NCI-H526 (cell line): Measurements from ENCODE around the gene F12.
"Not testable (repeated sequence)": the region's sequence is repeated elsewhere in the genome, so short reads cannot be mapped to it uniquely, and the experiment has no call there.

Experiments used
- DNase-seq, 2 experiments: peaks; one replicate each; lab custom pipeline; 2025; lab: John Stamatoyannopoulos, UW

F12 gene

DNA sequence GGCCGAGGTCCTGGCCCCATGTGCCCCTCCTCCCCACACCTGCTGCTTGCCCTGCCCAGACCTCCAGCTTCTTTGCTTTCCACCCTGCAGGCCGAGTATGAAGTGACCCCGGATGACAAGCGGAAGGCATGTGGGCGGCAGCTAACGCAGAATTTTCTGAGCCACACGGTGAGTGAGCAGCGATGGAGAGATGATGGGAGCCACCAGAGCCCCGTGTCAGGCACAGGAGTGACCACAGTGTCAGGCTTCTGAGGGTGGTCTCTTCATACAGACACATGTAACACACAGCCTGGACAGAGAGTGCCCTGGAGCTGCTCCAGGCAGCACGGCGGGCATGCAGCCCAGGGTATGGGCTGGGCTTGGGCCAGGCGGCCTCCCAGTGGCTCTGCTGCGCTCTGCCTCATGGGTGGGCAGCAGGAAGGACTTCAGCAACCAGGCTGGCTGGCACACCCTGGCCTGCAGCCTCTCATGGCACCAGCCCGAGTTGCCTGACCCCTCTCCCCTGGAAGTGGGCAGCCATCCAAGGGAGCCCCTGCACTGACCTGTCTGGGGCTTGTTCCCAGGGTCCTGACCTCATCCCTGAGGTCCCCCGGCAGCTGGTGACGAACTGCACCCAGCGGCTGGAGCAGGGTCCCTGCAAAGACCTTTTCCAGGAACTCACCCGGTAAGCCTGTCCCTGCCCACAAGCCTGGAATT is 22.9 kb upstream of the F12 start:
- no peak for DNase-seq

DNA sequence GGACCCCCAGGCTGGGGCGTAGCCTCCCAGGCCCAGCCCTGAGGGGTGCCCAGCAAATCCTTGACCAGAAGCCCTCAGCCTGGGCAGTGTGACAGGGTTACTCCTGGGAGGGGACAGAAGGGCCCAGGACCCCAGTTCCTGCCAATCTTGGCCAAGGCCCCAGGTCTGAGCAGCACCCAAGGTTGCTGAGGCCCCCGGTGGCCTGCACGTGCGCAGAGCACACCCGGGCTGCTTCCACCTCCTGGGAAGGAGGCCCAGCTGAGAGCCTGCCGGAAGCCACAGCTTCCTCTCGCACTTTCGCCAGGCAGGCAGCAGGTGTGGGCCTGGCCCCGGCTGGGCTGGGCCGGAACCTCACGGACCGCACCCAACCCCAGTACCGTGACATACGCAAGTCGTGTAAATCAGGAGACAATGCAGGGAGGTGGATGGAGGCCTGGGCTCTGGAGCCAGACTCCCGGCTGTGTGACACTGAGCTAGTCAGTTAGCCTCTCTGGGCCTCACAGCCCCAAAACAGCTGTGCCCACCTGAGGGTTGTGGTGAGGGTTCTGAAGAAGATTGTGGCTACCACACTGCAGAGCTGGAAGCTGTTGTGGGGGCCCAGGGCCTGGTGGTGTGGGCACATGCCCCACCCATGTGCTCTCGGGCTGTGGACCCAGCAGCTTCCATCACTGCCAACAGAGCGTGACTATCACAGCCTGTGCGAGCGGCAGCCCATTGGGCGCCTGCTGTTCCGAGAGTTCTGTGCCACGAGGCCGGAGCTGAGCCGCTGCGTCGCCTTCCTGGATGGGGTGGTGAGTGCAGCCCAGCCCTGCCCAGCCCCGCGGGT is 22.2 kb upstream of the F12 start:
- DNase-seq = no peak

DNA sequence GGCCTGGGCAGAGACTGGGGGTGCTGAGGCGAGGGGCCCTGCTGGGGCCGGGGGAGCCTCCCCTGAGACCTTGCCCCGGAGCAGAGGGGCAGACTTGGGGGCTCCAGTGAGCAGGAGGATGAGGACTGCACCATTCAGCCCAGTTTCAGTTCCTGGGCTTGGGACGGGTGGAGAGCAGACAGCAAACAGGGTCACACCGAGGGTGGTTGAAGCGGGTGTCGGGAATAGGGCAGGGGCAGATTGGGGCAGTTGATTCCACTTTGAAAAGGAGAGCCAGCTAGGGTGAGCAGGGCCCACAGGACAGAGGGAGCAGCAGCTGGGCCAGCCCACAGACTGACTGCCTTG is 21.6 kb upstream of the F12 start:
- DNase-seq = no peak

DNA sequence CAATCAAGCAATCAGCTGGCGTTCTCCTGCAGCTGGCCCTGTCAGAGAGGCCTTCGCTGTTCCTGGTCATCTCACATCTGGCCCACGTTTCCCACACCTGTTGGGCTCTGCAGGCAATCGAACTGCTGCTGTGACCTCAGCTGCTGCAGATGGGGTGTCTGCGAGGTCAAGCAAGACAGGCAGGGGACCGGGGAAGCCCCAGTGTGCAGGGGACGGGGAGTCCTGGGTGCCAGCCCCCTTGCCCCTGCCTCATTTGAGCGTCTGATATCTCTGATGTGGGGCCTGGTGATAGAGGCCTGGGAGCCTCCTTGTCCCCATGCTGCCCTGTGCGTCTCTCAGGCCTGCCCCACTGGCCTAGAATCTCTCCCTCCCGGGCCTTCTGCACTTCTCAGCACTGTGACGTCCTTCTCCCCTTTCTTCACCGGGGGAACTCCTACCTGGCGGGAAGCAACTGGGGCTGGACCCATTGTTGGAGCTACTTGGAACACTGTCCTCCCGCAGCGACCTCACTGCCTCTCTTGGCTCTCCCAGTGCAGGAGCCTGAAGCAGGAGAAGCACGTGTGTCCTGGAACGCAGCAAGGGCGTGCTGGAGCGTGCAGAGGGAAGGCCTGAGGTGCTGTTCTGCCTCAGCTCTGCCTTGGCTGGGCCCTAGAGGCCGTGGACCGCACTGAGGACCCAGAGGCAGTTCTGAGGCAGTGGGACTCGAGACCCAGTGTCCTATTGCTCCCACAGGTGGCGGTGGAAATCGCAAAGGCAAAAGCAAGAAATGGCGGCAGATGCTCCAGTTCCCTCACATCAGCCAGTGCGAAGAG is 21.0 kb upstream of the F12 start:
- DNase-seq = no peak

DNA sequence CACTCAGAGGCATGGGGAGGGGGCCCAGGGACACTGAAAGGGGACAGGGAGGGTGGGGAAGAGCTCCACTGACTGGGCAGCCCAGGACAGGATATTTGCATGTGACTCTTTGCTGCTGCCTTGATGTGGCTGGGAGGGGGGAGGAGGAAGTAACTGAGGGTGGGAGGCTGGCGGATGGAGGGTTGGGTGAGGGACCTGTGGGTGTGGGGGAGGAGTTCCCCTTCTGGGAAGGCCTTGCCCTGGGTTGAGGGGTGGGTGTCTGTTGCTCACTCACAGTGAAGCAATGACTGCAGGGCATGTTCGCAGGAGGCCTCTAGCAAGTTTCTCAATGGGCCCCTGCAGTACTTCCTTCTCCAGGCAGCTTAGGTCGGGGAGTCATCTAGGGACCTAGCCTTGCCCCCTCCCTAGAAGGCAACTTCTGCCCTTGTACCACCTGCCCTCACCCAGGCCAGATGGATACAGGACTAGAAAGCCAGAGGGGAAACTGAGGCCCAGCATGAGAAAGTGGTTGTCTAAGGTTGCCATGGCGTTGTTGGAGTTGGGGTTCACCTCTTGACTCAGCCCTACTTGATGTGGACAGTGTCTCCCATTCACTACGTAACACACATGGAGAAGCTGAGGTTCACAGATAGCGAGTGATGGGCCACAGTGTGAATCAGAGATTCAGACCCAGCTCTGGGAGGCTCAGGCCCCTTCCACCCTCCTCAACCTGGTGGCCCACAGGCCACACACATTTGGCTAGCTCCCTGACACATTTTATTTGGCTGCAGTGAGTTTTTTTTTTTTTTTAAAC is 20.1 kb upstream of the F12 start:
- DNase-seq = peak in 1 of 2 experiments; percentile 36

DNA sequence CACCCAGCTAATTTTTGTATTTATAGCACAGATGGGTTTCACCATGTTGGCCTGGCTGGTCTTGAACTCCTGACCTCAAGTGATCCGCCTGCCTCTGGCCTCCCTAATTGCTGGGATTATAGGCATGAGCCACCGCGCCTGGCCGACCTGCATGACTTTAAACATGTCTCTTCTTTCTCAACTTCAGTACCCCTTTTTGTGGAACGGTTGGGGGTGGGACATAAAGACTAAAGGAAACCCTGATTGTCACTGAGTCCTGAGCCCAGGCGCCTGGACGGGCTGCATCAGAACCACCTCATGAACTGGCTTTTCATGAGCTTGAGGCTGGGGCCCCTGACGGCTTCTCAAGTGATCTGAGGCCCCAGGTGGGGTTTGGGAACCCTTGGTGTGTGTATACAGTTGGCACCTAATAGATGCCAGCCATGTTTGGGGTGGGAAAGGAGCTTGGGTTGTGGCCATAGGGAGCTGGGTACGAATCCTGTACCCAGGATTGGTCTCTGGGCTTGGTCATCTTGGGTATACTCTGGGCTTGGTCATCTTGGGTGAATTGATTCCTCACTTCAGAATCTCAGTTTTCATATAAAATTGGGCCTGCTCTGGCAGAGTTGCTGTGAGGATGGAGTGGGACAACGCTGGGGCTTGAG is 19.3 kb upstream of the F12 start:
- DNase-seq = no peak

DNA sequence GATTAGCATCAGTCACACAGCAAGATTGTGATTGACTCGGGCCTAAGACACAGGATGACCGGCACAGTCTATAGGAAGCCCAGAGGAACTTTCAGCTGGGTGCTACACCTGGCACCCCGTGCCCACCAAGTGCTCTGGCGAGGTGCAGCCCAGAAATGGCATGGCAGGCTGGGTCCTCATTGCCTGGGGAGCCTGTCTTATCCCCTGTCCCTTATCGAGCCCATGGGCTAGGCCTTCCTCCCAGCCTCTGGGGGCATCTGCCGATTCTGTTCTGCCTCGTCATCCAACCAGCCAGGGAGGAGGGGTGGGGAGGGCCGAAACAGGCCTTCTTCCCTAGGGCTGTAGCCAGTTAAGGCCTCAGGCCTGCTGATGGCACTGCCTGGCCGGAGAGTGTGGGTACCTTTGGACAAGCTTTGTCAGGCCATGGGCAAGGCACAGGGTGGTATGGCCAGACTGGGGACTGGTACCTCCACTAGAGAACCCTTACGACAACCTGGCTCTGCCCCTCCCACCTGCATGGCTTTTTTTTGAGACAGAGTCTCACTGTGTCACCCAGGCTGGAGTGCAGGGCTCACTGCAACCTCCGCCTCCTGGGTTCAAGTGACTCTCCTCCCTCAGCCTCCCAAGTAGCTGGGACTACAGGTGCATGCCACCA is 18.7 kb upstream of the F12 start:
- DNase-seq = no peak

DNA sequence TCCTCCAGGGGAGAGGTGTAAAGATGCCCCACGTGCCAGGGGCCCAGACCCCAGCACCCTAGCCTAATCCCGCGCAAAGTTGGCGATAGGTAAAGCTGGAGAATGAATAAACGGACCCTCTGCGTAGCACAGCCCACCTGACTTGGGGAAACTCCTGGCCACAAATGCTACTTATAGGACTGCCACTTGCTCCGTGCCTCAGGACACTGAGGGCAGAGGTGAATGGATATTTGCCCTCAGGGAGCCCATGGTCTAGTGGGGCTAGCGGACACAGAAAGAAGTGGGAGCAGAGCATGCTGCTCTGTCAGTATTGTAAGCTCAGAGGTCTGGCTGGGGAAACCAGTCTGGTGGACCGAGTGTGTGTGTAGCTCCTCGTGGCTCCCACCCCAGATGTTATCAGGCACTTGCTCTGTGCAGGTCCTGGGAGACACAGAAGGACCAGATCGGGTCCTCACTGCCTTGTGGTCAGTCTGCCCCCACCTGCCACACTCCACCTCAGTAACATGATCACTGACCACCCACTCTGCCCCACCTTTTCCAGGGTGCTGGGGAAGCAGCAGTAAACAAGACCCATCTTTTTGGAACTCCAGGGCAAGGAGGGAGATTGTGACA is 18.0 kb upstream of the F12 start:
- DNase-seq = peak in 1 of 2 experiments; percentile 50

DNA sequence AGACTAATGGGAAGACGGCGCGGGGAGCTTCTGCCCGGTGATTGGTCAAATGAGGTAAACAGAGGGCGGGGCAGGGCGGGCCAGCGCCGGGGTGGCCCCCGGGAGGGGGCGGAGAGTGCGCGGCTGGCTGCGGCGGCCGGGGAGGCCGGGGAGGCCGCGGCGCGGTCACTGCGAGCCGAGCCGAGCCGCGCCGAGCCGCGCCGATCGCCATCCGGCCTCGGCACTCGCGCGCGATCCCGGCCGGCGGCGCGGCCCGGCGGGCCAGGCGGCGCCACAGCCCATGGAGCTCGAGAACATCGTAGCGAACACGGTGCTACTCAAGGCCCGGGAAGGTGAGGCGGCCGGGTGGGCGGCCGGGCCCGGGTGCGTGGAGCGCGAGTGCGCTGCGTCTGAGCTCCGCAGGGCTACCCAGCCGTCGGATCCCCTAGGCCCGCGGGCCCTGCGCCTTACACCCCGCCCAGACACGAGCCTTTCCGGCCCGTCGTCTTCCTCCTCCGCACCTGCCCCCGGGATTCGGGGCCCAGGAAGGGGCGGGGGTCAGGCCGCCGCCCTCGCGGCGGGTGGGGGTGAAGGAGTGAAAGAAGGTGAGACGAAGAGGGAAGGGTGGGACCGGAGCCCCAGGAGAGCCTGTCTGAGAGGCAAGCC is 17.3 kb upstream of the F12 start, which contains the start of gene GRK6:
GRK6 (plus strand) TSS at position 111 of the 645 bp plus-strand sequence; CDS start at position 281, 170 bp downstream.
- peak in 1 of 2 experiments; percentile 66 for DNase-seq

DNA sequence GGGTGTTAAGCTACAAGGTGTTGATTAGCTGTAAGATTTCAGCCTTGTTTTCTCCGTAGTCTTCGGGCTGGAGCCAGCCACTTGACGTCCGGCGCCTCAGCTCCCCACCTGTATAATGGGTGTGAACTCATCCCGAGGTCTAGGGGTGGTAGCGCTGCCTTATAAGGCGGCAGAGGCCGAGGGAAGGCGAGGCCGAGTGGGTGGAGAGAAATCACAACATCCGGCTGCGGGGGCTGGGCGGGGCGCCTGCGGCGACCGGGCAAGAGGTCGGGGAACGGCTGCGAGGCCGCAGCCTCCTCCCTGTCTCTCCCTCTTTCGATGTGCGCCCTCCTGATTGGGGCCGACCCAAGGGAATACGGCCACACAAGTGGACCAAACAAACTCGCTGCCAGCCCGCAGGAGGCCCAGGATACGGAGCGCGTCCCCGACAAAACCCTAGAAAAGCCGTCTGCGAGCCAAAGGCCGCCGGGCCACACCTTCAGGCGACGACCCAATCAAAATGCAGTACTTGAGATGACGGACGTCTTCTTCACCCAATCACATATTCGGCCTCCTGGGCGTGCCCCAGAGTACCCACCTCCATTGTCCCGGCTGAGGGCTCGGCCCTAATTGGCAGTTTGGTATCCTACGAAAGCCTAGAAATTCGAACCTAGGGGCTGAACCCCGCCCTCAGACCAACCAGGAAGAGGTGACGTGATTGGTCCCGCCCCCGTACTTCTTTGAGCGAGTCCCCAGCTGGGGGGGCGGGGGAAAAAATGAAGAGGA is 16.6 kb upstream of the F12 start:
- DNase-seq = peak; percentile 98 to 99

DNA sequence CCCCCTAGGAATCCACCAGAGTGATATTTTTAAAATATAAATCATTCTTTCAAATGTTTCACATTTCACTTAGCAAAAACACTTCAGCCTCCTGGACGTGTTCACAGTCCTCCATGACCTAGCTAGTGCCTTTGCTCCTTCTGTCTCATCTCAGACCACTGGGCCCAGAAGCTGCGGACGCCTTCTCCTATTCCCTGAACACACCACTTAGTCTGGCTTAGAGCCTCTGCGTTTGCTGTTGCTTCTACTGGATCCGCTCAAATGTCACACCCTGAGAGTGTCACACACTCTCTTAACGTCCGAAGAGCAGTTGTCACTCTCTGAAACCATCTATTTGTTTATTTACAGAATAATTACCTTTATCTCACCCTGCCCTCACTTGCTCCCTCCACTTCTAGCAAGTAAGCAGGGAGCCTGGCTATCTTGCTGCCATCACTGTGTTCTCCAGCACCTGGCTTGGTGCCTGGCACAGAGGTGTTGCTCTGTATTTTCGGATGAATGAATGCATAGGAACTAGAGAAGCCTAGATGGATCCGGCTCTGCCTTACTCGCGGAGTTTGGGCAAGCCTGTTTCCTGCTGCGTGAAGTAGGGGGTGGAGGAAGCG is 15.9 kb upstream of the F12 start:
- no peak for DNase-seq

DNA sequence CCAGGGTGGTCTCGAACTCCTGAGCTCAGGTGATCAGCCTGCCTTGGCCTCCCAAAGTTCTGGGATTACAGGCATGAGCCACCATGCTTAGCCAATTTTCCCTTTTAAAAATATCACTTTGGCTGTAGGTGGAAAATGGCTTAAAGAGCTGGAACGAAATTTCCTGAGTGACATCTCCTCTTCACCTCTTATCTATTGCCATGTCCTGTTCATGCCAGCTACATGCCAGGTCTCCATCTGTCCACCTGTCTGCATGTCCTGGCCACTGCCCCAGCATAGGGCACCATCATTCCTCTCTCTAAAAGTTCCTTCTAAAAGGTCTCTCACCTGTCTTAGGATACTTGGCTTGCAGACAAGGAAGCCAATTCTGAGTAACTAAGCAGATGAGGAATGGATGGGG is 14.3 kb upstream of the F12 start:
- no peak for DNase-seq

DNA sequence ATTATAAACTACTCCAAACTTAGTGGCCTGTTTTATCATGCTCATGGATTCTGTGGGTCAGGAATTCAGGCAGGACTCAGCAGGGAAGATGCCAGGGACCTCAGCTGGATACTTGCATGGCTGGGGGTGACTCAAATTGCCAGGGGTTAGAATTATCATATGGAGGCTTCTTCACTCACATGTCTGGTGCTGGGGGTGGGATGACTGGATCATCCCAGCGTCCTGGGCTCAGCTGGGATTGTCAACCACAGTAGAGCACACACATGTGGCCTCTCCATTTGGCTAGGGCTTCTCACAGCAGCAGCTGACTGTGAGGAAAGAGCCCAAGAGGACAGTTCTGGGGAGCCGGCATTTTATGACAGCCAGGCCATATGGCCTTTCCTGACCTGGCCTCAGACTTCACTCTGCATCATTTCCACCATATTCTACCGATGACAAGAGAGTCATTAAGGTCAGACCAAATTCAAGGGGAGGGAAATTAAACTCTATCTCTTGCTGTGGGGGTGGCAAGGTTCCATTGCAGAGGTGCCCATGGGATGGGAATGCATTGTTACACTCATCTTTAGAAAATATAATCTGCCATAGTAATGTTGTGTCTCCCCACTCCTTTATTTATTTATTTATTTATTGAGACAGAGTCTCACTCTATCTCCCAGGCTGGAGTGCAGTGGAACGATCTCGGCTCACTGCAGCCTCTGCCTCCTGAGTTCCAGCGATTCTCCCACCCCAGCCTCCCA is 11.9 kb upstream of the F12 start:
- no peak for DNase-seq

DNA sequence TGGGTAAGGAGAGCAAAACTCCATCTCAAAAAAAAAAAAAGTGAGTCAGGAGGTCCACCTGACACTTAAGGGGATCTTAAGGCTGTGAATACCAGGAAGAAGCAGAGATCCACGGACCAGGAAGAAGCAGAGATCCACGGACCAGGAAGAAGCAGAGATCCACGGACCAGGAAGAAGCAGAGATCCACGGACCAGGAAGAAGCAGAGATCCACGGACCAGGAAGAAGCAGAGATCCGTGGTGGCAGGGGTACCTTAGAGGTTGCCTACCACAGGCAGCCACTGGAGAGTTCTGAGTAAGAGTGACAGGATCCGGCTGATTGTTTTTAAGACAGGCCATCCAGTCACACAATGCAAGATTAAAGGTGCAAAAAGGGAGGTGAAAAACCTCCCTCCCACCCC is 11.1 kb upstream of the F12 start:
- not testable (repeated sequence) for DNase-seq

DNA sequence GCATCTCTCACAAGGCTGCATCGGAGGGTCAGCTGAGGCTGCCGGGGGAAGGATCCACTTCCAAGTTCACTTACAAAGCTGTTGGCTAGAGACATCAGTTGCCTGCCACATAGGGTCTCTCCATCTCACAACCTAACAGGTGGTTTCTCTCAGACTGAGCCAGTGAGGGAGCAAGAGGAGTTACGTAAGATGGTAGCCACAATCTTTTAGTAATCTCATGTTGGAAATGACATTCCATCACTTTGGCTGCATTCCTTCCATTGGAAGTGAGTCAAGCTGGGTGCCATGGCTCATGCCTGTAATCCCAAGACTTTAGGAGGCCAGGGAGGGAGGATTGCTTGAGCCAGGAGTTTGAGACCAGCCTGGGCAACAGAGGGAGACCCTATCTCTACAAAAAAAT is 9.7 kb upstream of the F12 start:
- DNase-seq = no peak

DNA sequence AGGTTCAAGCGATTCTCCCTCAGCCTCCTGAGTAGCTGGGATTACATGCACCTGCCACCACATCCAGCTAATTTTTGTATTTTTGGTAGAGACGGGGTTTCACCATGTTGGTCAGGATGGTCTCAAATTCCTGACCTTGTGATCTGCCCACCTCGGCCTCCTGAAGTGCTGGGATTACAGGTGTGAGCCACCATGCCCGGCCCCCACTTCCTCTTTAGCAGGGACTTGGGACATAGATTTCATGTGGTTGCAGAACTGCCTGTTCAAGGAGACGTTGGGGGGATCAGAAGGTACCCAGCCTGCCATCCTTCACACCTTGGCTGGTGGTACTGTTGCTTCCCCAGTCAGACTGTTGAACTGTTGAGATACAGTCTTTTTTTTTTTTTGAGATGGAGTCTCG is 7.7 kb upstream of the F12 start:
- not testable (repeated sequence) for DNase-seq

DNA sequence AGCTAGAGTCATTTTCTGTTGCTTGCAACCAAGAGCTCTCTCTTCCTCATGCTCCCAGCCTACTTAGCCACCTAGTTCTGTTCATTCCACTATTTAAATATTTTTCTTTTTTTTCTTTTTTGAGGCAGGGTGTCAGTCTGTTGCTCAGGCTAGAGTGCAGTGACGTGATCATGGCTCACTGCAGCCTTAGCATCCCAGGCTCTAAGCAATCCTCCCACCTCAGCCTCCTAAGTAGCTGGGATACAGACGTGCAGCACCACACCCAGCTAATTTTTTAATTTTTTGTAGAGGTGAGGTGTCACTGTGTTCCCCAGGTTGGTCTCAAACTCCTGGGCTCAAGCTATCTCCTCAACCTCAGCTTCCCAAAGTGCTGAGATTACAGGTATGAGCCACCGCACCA is 5.1 kb upstream of the F12 start:
- DNase-seq = no peak
